Fibroblast of lung (primary cell): Measurements from ENCODE around the gene CDYL. TPM values are rescaled to one million over a fixed set of nuclear protein-coding genes. Genes with fewer than 3 reads are reported as not detected.
A peak's percentile ranks its signal among the peaks of the same experiment; 100 is the strongest.

ENCODE experiments used
- DNase-seq, 2 donors: peaks; one replicate each; pipeline versions ENCODE4 v3.0.0 to v3.0.0-alpha.2; 2010; ENCODE audit warnings: low read depth in 2 of 2
- H2AFZ ChIP-seq: 2 replicates; pipeline ENCODE4 v1.5.1; 2012; ENCODE audit warnings: low read length, control low read depth, inconsistent platforms
- H3K27ac ChIP-seq: 2 replicates; pipeline ENCODE4 v1.5.1; 2011; ENCODE audit warnings: low read length, control low read depth; ENCODE audit not compliant: insufficient read depth
- H3K27me3 ChIP-seq: 2 replicates; pipeline ENCODE4 v1.5.1; 2011; ENCODE audit warnings: mild to moderate bottlenecking, low read length; ENCODE audit not compliant: control insufficient read depth, insufficient read depth
- H3K36me3 ChIP-seq: 2 replicates; pipeline ENCODE4 v1.5.1; 2011; ENCODE audit warnings: low read length; ENCODE audit not compliant: control insufficient read depth, insufficient read depth
- H3K4me1 ChIP-seq: 2 replicates; pipeline ENCODE4 v1.5.1; 2011; ENCODE audit warnings: low read length; ENCODE audit not compliant: control insufficient read depth, insufficient read depth; ENCODE audit errors: extremely low read depth
- H3K4me2 ChIP-seq: 2 replicates; pipeline ENCODE4 v1.5.1; 2011; ENCODE audit warnings: low read length, control low read depth; ENCODE audit not compliant: insufficient read depth; ENCODE audit errors: extremely low read depth
- H3K4me3 ChIP-seq, 4 experiments: fragments of 200-600 bp in 1 of 4; sonication (generic) in 1 of 4; replicated peaks in 1 of 4; 2 replicates each; pipeline ENCODE4 v1.5.1; 2011 to 2016; ENCODE audit warnings: low read length in 4 of 4, low read depth in 3 of 4, mild to moderate bottlenecking in 3 of 4, control low read depth in 2 of 4, inconsistent platforms in 1 of 4, mixed read lengths in 1 of 4; ENCODE audit not compliant: insufficient read depth in 1 of 4; ENCODE audit errors: control extremely low read depth in 1 of 4
- H3K79me2 ChIP-seq: 2 replicates; pipeline ENCODE4 v1.5.1; 2012; ENCODE audit warnings: mild to moderate bottlenecking, low read length, inconsistent platforms; ENCODE audit not compliant: control insufficient read depth, insufficient read depth
- H3K9ac ChIP-seq: 2 replicates; pipeline ENCODE4 v1.5.1; 2011; ENCODE audit warnings: mild to moderate bottlenecking, low read length, control low read depth; ENCODE audit not compliant: insufficient read depth
- H3K9me3 ChIP-seq: 2 replicates; pipeline ENCODE4 v1.5.1; 2012; ENCODE audit warnings: low read depth, low read length; ENCODE audit not compliant: control insufficient read depth, insufficient read depth
- H4K20me1 ChIP-seq: 2 replicates; pipeline ENCODE4 v1.5.1; 2011; ENCODE audit warnings: low read length; ENCODE audit not compliant: control insufficient read depth, insufficient read depth; ENCODE audit errors: extremely low read depth
- EZH2 ChIP-seq: IDR thresholded peaks from 2 replicates; pipeline ENCODE4 v1.5.1; 2012; ENCODE audit warnings: low read length, control low read depth, mild to moderate bottlenecking; ENCODE audit errors: missing control alignments
- polyA plus RNA-seq, 2 donors: library from polyadenylated mRNA; depleted of rRNA in 1 of 2; stranded (reverse) in 1 of 2; unstranded in 1 of 2; fragments of >200 nt; gene quantifications; 2 replicates each; pipeline ENCODE4 v1.2.1, GENCODE V29; 2011 to 2012; ENCODE audit warnings: missing spikeins in 1 of 2
- total RNA-seq: library from RNA; depleted of rRNA; stranded (reverse); fragments of >200 nt; gene quantifications from 2 replicates; pipeline ENCODE4 v1.2.1, GENCODE V29; 2014
- TF ChIP-seq, protein P1 (sequence below), 2 donors: IDR thresholded peaks in 1 of 2; conservative IDR thresholded peaks in 1 of 2; 1 replicate in 1 of 2; 2 replicates in 1 of 2; pipeline ENCODE4 v1.5.1; 2011 to 2012; ENCODE audit warnings: low read length in 2 of 2, control low read depth in 1 of 2, inconsistent platforms in 1 of 2, low read depth in 1 of 2, mild to moderate bottlenecking in 1 of 2

CDYL gene
- total and polyA plus RNA-seq, 2 donors (not counting 1 experiment from before 2014, with no cell fraction given) = 20.6 to 24.9 TPM

DNA sequence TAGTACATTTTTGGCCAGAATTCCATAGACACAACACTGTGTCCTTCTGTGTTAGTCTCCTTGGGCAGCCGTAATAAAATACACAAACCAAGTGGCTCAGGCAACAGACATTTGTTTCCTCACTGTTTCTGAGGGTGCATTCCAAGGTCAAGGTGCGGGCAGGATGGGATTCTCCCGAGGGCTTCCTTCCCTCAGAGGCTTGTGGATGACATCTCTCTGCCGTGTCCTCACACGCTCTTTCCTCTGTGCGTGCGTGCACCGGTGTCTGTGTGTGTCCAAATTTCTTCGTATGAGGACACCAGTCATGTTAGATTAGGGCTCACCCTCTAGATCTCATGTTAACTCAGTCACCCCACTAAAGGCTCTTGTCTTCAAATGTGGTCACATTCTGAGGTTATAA is 30.6 kb downstream of the CDYL start:
- H4K20me1 ChIP-seq = no peaks in the 10 kb centered on the region
- DNase-seq = no peak
- H3K4me3 ChIP-seq = no peak overlapping the region
- H3K79me2 ChIP-seq = peaks cover 60% of the 10 kb centered on the region
- no peaks in the 10 kb centered on the region for H3K36me3 ChIP-seq
- no peak overlapping the region for H3K27ac ChIP-seq
- H3K4me1 ChIP-seq = peaks cover 3% of the 10 kb centered on the region
- H3K27me3 ChIP-seq = no peaks in the 10 kb centered on the region
- no peak overlapping the region for H3K9ac ChIP-seq
- H2AFZ ChIP-seq = no peak overlapping the region
- H3K4me2 ChIP-seq = no peak overlapping the region
- no peak for TF ChIP-seq EZH2
- TF ChIP-seq, protein P1, sequence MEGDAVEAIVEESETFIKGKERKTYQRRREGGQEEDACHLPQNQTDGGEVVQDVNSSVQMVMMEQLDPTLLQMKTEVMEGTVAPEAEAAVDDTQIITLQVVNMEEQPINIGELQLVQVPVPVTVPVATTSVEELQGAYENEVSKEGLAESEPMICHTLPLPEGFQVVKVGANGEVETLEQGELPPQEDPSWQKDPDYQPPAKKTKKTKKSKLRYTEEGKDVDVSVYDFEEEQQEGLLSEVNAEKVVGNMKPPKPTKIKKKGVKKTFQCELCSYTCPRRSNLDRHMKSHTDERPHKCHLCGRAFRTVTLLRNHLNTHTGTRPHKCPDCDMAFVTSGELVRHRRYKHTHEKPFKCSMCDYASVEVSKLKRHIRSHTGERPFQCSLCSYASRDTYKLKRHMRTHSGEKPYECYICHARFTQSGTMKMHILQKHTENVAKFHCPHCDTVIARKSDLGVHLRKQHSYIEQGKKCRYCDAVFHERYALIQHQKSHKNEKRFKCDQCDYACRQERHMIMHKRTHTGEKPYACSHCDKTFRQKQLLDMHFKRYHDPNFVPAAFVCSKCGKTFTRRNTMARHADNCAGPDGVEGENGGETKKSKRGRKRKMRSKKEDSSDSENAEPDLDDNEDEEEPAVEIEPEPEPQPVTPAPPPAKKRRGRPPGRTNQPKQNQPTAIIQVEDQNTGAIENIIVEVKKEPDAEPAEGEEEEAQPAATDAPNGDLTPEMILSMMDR (conservative IDR thresholded peaks at IDR 0.05 in 1 of 2, IDR thresholded peaks at IDR 0.05 in 1 of 2; ENCODE audit: low read depth in 1 of 2, low read length in 2 of 2) = no peak
- no peaks in the 10 kb centered on the region for H3K9me3 ChIP-seq

DNA sequence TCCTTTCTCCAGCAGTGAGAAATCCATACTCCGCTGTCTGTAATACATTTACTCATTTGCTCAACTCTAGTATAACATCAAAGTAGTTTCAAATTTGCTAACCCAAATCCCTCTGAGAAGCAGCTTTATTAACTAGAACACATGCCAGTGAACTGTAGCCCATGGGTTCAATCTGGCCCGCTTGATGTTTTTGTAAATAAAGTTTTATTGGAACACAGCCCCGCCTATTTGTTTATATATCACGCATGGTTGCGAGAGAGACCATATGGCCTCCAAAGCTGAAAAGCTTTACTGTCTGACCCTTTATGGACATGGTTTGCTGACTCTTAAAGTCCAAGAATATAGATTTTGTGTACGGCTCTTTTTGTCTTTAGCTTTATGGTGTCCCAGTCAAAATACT is 32.2 kb downstream of the CDYL start:
- H3K36me3 ChIP-seq = no peaks in the 10 kb centered on the region
- peaks cover 3% of the 10 kb centered on the region for H3K4me1 ChIP-seq
- H3K79me2 ChIP-seq = peaks cover 55% of the 10 kb centered on the region
- DNase-seq = no peak
- H4K20me1 ChIP-seq = no peaks in the 10 kb centered on the region
- no peak overlapping the region for H3K4me3 ChIP-seq
- no peak overlapping the region for H2AFZ ChIP-seq
- no peak overlapping the region for H3K4me2 ChIP-seq
- H3K27me3 ChIP-seq = no peaks in the 10 kb centered on the region
- no peak overlapping the region for H3K9ac ChIP-seq
- H3K9me3 ChIP-seq = no peaks in the 10 kb centered on the region
- TF ChIP-seq EZH2 = no peak
- TF ChIP-seq, protein P1 (conservative IDR thresholded peaks at IDR 0.05 in 1 of 2, IDR thresholded peaks at IDR 0.05 in 1 of 2; ENCODE audit: low read depth in 1 of 2, low read length in 2 of 2) = no peak
- no peak overlapping the region for H3K27ac ChIP-seq

DNA sequence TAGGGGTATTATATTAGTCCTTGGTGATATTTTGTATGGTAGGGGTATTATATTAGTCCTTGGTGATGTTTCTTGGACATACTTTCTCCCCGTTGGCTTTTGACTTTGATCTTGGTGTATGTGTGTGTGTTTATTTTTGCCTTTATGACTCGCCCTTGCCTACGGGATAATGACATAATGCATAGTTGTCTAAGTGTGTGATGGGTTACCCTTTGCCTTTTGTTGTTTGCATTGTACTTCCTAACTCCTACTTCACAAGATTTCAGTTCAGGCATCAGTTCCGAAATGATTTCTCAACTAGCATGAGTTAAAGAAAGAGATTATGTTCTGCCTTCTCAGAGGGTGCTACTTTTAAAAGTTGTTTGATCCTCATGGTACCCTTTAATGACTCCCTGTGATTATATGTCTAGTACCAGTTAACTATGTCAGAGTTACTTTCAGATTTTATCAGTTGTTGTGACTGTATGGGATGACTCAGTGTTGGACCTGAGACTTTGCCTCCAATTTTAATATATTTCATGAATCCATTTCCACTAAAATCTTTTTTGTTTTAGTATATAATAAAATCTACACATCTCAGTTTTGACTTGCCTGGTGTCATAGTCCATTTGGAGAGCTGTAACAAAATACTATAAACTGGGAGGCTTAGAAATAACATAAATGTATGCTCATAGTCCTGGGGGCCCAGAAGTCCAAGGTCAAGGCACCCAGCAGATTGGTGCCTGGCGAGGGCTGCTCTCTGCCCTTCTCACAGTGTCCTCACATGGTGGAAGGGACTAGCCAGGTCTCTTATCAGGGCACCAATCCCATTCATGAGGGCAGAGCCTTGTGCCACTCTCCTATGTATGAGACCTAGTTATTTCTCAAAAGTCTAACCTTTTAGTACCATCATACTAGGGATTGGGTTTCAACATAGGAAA is 34.1 kb downstream of the CDYL start:
- H4K20me1 ChIP-seq = no peaks in the 10 kb centered on the region

More for the DNA sequence above, 34.1 kb downstream of the CDYL start:
- no peaks in the 10 kb centered on the region for H3K9me3 ChIP-seq
- H3K79me2 ChIP-seq = peaks cover 59% of the 10 kb centered on the region
- peak; percentile 57 to 67 for DNase-seq
- H3K4me2 ChIP-seq = no peak overlapping the region
- H3K36me3 ChIP-seq = no peaks in the 10 kb centered on the region
- TF ChIP-seq, protein P1 (conservative IDR thresholded peaks at IDR 0.05 in 1 of 2, IDR thresholded peaks at IDR 0.05 in 1 of 2; ENCODE audit: low read depth in 1 of 2, low read length in 2 of 2) = no peak
- no peak for TF ChIP-seq EZH2
- H3K27ac ChIP-seq = no peak overlapping the region
- peaks cover 3% of the 10 kb centered on the region for H3K4me1 ChIP-seq
- no peak overlapping the region for H3K4me3 ChIP-seq
- no peaks in the 10 kb centered on the region for H3K27me3 ChIP-seq
- no peak overlapping the region for H2AFZ ChIP-seq
- no peak overlapping the region for H3K9ac ChIP-seq
